HG02943 (cell line): ENCODE results near the gene HMGB4.

Source experiments
- ATAC-seq: cut with Tn5 transposase; IDR thresholded peaks from one replicate; pipeline ENCODE4 v1.9.1; 2021; ENCODE audit warnings: mild to moderate bottlenecking, low read depth, moderate library complexity; ENCODE audit not compliant: unreplicated experiment

Gene HMGB4, protein sequence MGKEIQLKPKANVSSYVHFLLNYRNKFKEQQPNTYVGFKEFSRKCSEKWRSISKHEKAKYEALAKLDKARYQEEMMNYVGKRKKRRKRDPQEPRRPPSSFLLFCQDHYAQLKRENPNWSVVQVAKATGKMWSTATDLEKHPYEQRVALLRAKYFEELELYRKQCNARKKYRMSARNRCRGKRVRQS

DNA sequence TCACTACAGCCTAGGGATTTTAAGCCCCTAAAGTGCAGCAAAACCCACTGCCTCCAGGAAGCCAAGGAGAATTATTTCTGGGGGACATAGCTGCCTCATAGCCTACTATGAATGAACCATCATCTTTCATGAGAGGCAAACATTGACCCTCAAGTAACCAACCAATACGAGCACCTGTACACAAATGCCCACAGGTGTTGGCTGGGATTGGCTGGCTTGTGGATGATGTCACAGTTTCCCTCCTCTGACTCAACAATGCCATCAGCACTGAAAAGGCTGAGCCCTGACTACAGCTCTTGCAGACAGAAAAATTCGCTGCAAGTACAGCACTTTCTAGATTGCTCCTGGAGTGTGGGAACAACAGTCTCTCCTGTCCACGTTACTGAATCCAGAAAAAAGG lies at the start of gene HMGB4:
Gene HMGB4, plus strand, starts transcription at position 301 of the 400 bp plus-strand sequence. CDS start 113 bp downstream, outside the sequence.
- ATAC-seq, result no peak

DNA sequence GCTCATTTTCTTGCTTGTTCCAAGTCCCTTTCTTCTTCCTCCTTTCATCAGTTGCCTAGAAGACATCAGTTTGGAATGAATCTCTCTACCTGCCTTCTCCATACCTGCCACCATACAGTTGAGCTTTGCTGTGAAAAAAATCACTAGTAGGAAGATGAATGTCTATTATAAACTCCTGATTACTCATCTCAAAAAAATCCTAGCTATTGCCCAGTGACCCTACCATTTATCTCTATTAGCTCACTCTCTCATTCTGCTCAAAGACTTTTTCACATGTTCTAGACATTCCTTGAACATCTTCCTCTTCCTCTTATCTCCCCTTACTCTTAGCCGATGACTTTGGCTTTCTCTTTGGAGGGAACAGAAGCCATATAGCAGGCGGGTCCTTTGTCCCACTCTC lies 49.7 kb upstream of the HMGB4 start:
- no peak for ATAC-seq

DNA sequence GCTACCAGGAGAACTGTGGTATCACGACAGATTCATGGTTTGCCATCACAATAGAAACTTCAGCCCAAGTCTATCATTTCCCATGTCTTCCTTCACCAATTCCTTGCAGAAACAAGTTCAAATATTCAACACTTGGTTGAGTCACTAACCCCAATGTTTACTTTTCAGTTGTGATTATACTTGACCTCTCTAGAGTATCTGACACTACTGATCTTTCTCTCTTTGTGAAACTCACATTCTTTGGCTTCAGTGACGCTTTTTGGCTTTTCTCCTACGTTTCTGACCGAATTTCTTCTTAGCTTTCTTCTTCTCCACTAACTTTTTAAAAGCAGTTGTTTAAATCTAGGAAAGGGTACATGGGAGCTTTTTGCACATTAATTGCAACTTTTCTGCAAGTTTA lies 48.8 kb upstream of the HMGB4 start:
- no peak for ATAC-seq

DNA sequence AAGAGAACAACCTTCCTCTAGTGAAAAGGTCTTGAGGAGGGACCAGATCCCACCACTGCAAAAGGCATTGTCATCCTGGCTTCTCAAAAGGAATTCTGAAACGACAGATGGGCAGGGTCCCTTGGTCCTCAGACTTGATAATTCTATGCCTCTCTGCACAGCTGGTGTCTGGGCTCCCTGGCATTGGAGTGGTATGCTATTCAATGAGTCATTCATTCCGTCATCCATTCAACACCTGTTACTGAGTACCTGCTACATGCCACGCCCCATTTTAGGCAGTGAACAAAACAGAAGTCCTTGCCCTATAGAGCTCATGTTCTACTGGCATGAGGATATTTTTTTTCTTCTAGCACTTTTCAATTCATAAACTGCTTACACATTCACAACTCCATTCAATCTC lies 45.8 kb upstream of the HMGB4 start:
- no peak for ATAC-seq

DNA sequence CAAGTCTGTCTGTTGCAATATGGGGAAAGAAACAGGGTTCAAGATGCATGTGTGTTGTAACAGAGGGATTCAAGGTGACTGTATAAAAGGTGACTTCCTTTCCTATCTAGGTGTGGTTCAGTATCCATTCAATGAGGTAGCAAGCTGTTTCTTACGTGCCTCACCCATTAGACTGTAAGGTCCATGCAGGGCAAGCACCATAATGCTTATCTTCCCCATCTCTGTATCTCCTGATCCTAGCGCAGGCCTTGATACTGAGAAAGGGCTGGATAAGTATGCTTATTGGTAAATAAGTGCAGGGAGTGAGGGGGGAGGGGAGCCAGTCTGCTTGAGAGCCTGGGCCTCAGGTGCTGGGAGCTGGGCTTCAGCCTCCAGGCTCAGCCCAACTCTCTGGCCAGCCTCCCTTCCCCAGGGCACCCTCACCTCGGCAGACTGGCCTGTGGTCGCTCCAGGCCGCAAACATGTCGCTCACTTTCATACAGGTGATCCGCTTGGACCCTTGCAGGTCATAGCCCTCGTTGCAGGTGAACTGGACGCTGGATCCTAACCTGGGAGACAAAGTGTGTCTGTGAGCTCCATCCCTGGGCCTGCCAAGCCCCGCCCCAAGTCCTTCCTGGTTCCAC lies 44.5 kb upstream of the HMGB4 start:
- ATAC-seq, result no peak

DNA sequence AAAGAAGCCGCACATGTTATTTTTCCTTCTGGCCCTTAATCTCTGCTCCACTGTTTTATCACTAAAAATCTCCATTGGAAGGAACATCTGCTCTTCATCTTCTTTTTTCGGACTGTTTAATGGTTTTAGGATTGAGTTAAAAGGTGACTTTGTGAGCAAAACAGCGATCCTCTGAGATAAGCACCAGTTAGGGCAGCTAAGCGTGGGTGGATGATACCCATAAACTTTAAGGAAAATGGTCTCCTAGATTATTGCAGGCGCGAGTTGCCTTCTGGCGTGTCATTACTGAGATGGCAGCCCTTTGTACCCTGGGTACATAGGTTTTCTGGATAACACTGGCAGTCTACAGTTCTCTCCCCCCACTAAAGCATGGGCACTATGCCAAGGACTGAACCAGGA lies 44.0 kb upstream of the HMGB4 start:
- no peak for ATAC-seq

DNA sequence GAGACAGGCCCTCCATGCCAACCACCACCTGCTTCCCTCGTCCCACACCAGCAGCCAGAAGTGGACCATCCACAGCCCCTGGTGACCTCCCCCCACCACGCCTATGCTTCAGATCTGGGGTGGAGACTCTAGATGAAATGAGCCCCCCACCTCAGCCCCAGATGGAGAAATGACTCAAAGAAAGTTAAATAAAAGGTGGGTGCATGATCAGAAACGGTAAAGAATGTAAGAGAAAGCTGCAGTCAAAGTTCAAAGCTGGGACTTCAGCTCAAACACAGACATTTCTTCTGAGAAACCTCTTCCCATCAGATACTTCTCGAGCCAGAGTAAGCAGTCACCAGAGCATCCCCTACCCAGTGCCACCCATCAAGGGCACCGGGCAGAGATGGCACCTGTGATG lies 43.1 kb upstream of the HMGB4 start:
- no peak for ATAC-seq

DNA sequence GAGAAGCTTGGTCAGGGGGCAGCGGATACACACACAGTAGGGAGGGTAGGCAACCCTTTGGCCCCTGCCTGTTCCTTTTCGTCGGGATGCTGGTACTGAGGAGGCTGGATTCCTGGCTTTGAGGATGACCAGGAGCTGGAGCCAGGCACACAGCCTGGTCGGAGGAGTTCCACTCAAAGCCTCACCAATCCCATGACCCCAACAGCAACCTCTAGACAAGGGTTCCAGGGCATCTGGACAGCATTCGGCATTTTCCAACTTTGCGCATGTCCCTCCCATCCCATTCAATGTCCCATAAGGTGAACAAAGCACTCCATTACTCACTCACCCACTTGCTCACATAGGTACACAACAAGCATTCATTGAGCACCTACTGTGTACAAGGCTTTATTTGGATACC lies 42.6 kb upstream of the HMGB4 start:
- ATAC-seq, result no peak

DNA sequence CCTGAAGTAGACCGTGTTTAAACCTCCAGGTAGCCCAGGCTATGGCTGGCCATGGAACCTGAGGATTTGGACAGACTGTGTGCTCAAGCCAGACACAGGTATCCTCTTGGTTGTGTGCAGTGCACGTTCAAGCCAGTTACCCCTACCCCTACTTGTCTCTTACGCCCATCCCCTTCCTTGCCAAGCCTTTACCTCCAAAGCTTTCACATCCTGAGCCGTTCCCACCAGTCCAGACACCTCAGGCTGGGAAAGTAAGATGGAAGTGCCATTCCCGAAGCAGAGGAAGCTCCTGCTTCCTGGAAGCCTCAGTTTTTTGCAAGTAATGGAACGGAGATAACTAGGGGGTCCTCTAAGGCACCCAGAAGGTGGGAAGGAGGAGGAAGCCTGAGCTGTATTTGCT lies 41.5 kb upstream of the HMGB4 start:
- ATAC-seq, result no peak

DNA sequence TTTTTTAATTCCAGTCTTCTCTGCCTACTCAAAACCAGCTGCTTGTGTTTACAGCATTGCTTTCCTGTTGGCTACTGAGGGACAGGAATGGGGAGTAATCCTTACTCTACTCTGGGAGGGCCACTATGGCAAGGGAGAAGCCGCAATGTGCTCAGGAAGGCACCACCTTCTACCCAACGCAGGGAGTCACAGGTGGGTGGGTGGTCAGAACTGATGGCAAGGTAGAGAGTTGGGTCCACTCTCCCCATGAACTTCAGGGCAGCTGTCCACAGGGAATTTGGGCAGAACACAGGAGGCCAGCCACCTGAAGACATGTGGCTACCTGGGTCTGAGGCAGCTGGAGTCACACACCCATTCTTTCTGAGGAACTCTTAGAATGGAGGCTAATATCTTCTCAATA lies 40.5 kb upstream of the HMGB4 start:
- no peak for ATAC-seq

DNA sequence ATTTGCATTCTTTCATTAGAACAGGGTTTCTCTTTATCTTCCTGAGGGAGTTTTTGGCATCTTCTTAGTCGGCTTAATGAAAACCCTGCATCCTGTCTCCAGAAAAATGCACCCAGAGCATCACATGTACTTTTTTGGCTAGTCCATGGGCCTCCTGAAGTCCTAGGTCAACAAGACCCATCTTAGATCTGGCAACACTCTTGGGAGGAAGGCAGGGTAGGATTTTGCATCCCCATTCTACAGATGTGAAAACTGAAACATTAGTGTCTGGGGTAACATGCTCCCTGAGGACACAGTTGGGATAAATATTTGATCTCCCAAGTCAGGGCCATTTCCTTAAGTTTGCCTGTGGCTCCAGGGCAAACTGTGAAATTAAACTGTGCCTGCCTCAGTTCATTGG lies 40.0 kb upstream of the HMGB4 start:
- ATAC-seq, result no peak

DNA sequence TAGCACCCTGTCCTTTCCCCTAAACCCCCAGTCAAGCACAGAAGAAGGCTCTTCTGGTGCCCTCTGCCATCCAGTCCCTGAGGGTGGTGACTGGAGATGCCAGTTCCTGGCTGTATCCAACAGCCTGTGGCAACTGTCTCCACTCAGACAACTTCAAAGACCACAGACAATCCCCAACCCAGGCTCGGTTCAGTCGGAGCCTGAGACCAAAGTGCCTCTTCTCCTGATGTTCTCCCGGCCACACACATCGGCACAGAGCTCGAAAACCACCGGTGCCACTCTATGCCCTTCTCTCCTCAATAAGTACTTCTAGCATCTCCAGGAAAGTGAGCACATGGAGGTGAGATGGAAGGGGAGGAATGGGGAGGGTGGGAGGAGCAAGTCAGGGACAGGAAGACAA lies 39.6 kb upstream of the HMGB4 start:
- no peak for ATAC-seq

DNA sequence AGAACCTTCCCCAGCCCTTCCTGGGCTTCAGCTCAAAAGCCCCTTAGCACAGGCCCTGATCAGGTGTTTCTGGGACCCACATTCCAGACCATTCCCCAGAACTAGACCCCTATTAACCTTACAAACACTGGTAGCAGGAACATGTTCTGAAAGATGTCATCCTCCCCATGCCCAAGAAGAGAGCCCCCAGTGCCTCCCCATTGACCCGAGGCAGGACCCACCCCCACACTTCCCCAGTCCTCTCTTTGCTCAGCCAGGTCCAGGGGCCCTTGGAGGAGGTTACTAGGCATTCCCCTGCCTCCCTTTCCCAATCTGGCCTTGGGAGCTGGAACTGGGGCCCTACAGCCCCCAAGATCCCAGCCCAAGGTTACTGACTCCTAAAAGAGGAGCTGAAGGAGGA lies 38.9 kb upstream of the HMGB4 start:
- ATAC-seq, result no peak

DNA sequence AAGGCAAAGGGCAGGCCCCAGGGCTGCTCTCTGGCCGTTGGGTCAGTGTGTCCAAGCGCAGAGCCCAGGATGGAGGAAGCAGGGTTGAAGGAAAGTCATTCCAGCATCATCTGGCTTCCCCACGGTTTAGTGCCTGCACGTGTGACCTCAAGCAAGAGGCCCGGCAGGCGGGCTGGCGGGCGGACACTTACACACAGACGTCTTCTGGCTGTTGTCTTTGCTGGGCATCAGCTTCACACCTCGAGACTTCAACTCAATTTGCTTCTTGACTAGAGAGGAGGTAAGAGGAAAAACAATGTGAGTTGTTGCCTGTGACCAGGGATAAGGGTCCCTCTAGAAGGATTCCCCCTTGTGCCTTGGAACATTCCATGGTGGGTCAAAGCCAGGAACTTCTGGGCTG lies 38.4 kb upstream of the HMGB4 start:
- ATAC-seq, result no peak

DNA sequence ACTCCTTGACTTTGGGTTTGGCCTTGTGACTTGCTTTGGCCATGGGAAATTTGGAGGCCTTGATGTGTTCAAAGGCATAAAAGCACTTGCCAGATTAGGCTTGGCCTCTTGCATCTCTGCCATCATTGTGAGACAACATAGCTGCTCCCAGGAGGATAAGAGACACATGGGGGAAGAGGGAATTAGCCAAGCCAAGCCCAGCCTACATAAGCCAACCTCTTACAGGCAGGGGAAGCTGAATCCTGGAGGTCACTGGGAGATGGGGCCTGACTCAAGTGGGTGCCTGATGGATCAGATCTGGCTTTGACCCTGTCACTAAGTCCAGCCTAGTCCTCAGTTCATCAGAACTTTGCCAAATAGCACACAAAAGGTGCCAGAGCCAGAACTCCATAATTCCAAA lies 37.6 kb upstream of the HMGB4 start:
- ATAC-seq, result no peak

DNA sequence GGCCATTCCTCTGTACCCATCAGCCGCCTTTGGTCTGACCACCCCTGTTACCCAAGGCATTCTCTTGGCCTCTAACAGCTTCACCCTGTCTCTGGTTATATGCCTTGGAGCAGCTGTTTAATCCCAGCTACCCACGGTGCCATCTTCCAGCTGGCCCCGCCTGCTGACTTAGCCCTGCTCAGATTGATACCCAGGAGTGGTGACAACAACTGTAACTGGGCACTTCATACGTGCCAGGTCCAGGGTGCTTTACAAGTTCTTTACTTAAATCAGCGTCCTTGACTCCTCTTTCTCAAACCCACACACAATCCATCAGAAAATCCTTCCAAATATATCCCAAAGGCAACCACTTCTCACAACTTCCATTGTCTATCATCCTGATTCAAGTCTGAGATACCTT lies 37.2 kb upstream of the HMGB4 start:
- no peak for ATAC-seq

DNA sequence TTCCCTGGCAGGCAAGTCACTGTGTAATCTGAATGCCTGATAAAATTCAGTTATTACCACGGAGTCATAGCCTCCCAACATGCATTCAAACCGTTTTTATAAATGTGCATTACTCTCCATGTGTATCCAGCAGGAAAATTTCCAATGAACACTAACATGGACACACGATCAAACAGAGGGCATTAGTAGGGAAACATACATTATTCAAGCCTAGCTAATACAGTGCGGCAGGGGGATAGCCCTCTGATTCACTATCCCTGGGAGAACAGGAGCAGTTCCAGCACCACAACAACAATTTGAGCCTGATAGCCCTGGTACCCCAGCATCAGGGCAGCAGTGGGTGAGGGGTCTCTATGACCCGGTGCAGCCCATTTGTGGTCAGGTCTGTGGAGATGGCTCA lies 35.8 kb upstream of the HMGB4 start:
- ATAC-seq, result no peak

DNA sequence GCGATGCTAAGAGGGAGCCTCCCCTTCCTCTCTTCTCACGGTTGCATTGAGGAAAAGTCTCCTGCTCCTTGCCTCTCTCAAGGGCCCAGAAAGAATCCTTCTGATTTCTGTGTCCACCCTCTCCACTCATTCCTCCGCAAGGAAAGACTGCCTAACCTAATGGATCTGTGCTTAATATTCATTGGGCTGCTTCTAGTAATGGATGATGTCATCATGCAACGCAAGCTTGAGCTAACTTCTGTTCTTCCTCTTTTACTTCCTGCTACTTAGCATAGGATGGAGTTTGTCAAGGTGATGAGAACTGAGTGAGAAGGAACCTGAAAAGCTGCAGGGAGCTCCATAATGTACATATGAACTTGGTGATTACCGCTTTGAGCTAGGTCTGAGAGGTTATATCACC lies 35.2 kb upstream of the HMGB4 start:
- ATAC-seq, result no peak

DNA sequence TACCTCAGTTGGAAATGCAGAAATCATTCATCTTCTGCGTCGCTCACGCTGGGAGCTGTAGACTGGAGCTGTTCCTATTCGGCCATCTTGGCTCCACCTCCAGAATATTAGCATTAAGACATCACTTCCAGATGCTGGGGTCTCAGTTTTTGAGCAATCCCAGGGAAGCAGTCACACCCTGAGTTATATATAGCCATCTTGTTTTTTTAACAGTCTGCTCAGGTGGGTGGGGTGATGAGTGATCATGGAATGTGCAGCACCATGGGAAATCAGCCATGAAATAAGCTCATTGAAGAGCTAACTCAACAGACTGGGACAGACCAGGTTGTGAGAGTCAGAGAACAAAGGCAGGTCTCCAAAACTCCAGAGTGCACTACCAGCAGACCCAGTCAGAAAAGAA lies 27.0 kb upstream of the HMGB4 start:
- ATAC-seq, result no peak

DNA sequence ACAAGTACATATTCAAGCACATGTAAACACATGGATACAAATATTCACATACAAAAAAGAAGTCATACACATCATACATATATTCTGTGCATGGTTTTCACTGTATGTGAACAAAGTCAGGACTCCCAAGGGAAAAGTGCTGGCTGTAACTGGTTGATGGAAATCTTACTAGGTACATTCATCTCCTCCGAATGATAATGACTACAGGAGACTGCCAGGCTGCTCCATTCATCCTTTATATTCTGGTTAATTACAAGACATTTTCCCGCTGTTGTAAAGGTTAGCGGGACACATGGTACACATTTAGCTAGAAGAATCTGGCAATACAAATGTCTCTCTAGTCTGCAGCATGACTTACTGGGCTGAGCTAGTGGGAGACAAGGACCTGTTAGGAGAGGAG lies 26.2 kb upstream of the HMGB4 start:
- no peak for ATAC-seq

DNA sequence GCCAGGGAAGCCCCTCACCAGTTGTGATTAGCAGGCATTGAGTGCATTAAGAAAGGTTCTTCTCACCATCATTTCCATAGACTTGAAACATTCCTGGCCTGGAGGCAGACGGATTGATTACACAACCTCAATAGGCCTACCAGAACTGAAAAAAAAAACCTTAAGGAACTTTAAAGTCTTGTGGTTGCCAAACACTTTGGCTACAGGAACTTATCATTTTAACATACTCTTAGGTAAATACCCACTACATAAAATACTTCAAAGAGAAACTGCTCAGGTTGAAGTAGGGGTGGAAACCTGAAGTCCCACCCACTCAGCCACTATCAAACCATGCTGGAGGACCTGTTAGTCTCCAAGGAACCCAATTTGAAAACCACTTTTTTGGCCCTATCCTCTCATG lies 22.4 kb upstream of the HMGB4 start:
- no peak for ATAC-seq

DNA sequence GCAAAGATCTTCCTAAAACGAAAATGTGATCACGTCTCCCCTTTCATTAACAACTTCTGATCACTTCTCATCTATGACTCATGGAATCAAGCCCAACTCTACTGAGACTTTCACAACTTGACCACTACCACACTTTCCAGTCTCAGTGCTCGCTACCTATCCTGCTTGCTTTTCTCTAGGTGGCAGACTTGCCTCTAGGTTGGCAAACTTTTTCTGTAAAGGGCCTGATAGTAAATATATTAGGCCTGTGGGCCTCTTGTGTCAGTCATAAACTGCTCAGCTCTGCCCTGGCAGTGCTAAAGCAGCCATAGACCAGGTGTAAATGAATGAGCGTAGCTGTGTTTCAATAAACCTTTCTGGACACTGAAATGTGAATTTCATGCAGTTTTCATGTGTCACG lies 21.5 kb upstream of the HMGB4 start:
- ATAC-seq, result no peak

DNA sequence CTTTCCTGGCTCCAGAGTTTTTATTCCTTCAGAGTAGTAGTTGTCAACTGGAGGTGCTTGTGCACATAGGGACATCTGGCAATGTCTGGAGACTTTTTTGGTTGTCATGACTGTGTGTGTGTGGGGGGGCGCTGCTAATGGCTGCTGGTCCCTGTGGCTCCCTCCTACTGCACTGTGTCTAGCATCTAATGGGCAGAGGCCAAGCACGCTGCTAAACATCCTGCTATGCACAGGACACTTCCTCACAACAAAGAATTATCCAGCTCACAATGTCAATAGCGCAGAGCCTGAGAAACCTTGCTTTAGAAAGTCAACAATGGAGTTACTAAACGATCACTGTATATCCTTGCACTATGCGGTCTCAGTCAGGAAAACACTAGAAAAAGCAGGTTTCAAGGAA lies 19.7 kb upstream of the HMGB4 start:
- ATAC-seq, result no peak
